ENCODE measurements around the gene INPP5A. TPM values are rescaled to one million over a fixed set of nuclear protein-coding genes. Genes with fewer than 3 reads are reported as not detected.
"Not testable (repeated sequence)": the region's sequence is repeated elsewhere in the genome, so short reads cannot be mapped to it uniquely, and the experiment has no call there.

INPP5A gene
- total and polyA plus RNA-seq, 2 experiments from 2014 or later: 41.2 to 53.6 TPM

DNA sequence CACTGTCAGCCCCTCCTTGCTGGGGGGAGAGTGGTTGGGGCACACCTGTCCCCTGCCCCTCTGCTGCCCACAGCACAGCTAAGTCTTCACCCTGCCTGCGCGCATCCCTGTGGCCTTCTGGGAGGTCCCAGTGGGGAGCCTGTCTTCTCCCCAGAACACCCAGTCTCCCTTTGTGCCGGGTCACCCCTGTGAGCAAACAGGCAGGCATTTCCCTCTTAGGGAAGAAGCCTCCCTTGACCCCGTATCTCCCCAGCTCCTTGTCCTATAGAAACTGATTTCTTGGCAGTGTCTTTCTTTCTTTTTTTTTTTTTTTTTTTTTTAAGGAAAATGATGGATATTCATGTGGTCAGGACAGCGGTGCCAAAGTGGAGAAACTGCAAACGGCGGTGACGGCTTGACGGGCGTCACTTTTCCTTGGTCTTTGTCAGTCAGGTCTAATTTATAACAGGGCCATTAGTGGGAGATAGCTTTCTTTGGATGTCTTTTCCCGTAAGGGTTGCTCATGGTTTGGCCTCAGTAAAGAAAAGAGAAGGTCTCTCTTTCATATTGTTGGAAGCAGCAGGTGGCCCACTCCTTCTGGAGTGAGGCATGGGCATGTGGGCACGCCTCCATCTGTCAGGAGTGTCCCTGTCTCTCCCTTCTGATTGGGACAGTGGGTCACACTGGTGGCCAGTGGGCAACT, 133.1 kb downstream of the INPP5A start:
- Histone ChIP-seq H3K9me3 (ENCODE audit: low read depth) (no peaks in the 10 kb centered on the region), H3K79me2 (no peaks in the 10 kb centered on the region), H3K9me2 (replicated peaks; ENCODE audit: insufficient read depth) (no peaks in the 10 kb centered on the region), H3K27me3 (no peaks in the 10 kb centered on the region), H3K4me1 (ENCODE audit: insufficient read depth) (no peaks in the 10 kb centered on the region), H3K27ac (no peak overlapping the region), H3K4me3 (no peak overlapping the region), H3K36me3 (replicated peaks; ENCODE audit: insufficient read depth, low read depth) (no peaks in the 10 kb centered on the region), H4K20me1 (ENCODE audit: insufficient read depth, poor library complexity, severe bottlenecking) (no peaks in the 10 kb centered on the region), H2AFZ (no peak overlapping the region), H3K4me2 (no peak overlapping the region)
- WGBS (ENCODE audit: low lambda C conversion rate, missing lambda C conversion rate): 98% methylated on average over 11 of the region's 12 CpGs
- no peak for DNase-seq (ENCODE audit: low spot score)
- no peak for TF ChIP-seq EZH2phosphoT487 (IDR thresholded peaks at IDR 0.05; ENCODE audit: low read depth, severe bottlenecking, unreplicated experiment)
- TF ChIP-seq, protein P1, sequence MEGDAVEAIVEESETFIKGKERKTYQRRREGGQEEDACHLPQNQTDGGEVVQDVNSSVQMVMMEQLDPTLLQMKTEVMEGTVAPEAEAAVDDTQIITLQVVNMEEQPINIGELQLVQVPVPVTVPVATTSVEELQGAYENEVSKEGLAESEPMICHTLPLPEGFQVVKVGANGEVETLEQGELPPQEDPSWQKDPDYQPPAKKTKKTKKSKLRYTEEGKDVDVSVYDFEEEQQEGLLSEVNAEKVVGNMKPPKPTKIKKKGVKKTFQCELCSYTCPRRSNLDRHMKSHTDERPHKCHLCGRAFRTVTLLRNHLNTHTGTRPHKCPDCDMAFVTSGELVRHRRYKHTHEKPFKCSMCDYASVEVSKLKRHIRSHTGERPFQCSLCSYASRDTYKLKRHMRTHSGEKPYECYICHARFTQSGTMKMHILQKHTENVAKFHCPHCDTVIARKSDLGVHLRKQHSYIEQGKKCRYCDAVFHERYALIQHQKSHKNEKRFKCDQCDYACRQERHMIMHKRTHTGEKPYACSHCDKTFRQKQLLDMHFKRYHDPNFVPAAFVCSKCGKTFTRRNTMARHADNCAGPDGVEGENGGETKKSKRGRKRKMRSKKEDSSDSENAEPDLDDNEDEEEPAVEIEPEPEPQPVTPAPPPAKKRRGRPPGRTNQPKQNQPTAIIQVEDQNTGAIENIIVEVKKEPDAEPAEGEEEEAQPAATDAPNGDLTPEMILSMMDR (IDR thresholded peaks at IDR 0.05; ENCODE audit: poor library complexity): no peak
- no peak for TF ChIP-seq EZH2 (IDR thresholded peaks at IDR 0.05; ENCODE audit: borderline replicate concordance)

DNA sequence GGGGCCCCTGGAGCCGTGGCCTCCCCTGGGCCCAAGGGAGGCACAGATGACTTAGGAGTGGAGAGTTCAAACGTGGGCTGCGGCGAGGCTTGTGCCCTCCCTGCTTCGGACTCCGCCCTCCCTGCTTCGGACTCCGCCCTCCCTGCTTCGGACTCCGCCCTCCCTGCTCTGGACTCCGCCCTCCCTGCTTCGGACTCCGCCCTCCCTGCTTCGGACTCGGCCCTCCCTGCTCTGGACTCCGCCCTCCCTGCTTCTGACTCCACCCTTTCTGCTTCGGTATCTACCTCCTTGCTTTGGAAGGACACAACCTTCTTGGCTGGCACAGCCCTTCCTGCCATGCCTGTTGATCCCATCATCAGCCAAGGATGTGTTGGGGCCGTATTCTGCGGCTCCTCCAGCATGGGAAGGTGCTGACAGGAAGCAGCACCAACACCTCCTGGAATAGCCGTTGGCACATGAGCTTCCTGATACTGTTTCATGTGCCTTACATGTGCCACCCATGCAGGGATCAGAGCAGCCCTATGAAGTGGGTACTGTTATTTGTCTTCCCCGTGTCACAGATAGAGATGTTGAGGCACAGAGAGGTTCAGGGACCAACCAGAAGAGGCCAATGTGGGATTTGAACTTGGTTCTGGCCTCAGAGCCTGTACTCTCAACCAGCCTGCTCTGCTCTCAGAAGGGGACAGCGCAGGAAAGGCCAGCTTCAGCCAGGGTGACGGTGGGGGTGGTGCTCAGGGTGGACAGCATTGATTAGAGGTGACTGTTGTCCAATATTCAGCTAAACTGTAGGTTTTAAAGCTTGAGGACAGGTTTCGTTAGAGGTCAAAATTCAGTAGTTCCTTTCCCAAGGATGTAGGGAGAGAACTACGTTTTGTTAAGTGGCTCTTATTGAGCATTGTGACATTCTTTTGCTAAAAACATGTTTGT, 133.9 kb downstream of the INPP5A start:
- Histone ChIP-seq H3K36me3 (replicated peaks; ENCODE audit: insufficient read depth, low read depth) (no peaks in the 10 kb centered on the region), H3K4me1 (ENCODE audit: insufficient read depth) (no peaks in the 10 kb centered on the region), H3K9me3 (ENCODE audit: low read depth) (no peaks in the 10 kb centered on the region), H3K9me2 (replicated peaks; ENCODE audit: insufficient read depth) (no peaks in the 10 kb centered on the region), H3K27me3 (no peaks in the 10 kb centered on the region), H3K27ac (no peak overlapping the region), H3K79me2 (no peaks in the 10 kb centered on the region), H3K4me2 (no peak overlapping the region), H3K4me3 (no peak overlapping the region), H4K20me1 (ENCODE audit: insufficient read depth, poor library complexity, severe bottlenecking) (no peaks in the 10 kb centered on the region), H2AFZ (no peak overlapping the region)
- TF ChIP-seq EZH2phosphoT487 (IDR thresholded peaks at IDR 0.05; ENCODE audit: low read depth, severe bottlenecking, unreplicated experiment) (no peak), EZH2 (IDR thresholded peaks at IDR 0.05; ENCODE audit: borderline replicate concordance) (no peak)
- TF ChIP-seq, protein P1 (IDR thresholded peaks at IDR 0.05; ENCODE audit: poor library complexity): no peak
- DNase-seq (ENCODE audit: low spot score): no peak
- 97% methylated on average over 13 of the region's 25 CpGs for WGBS (ENCODE audit: low lambda C conversion rate, missing lambda C conversion rate)

DNA sequence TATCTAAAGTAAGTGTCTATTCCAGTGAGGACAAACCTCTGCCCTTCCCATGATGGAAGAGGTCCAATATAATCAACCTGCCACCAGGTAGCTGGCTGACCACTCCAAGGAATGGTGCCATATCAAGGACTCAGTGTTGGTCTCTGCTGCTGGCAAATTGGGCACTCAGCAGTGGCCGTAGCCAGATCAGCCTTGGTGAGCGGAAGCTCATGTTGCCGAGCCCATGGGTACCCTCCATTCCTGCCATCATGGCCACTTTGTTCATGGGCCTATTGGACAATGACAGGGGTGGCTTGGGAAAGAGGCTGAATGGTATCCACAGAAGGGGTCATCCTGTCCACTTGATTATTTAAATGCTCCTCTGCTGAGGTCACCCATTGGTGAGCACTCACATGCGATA, 136.2 kb downstream of the INPP5A start:
- H3K27ac ChIP-seq; H4K20me1 ChIP-seq (ENCODE audit: insufficient read depth, poor library complexity, severe bottlenecking); H3K79me2 ChIP-seq; DNase-seq (ENCODE audit: low spot score); H3K9me2 ChIP-seq (replicated peaks; ENCODE audit: insufficient read depth); H3K4me2 ChIP-seq; H3K36me3 ChIP-seq (replicated peaks; ENCODE audit: insufficient read depth, low read depth); H3K4me1 ChIP-seq (ENCODE audit: insufficient read depth); H3K9me3 ChIP-seq (ENCODE audit: low read depth); H2AFZ ChIP-seq; H3K4me3 ChIP-seq; H3K27me3 ChIP-seq: not testable (repeated sequence)
- 97% methylated on average over 4 of the region's 4 CpGs for WGBS (ENCODE audit: low lambda C conversion rate, missing lambda C conversion rate)

DNA sequence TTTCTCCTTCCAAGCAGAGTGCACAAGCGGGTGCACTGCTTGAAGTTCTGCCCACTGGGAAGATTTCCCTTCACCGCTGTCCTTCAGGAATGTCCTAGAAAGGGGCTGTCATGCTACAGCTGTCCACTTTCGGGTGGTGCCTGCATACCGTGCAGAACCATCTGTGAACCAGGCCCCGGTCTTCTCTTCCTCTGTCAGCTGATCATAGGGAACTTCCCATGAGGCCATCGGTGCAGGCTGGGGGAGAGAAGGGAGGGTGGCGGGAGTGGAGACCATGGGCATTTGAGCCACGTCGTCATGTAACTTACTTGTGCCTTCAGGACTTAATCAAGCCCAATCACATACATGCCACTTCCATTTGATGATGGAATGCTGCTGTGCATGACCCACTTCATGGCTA, 136.7 kb downstream of the INPP5A start:
- Histone ChIP-seq H4K20me1 (ENCODE audit: insufficient read depth, poor library complexity, severe bottlenecking) (no peaks in the 10 kb centered on the region), H3K4me3 (no peak overlapping the region)
- TF ChIP-seq, protein P1 (IDR thresholded peaks at IDR 0.05; ENCODE audit: poor library complexity): no peak
- no peak for TF ChIP-seq EZH2phosphoT487 (IDR thresholded peaks at IDR 0.05; ENCODE audit: low read depth, severe bottlenecking, unreplicated experiment)
- no peak for TF ChIP-seq EZH2 (IDR thresholded peaks at IDR 0.05; ENCODE audit: borderline replicate concordance)

More for the DNA sequence above, 136.7 kb downstream of the INPP5A start:
- Histone ChIP-seq H3K4me2 (no peak overlapping the region), H2AFZ (no peak overlapping the region), H3K36me3 (replicated peaks; ENCODE audit: insufficient read depth, low read depth) (no peaks in the 10 kb centered on the region), H3K27me3 (no peaks in the 10 kb centered on the region), H3K79me2 (no peaks in the 10 kb centered on the region), H3K9me3 (ENCODE audit: low read depth) (no peaks in the 10 kb centered on the region), H3K4me1 (ENCODE audit: insufficient read depth) (no peaks in the 10 kb centered on the region), H3K9me2 (replicated peaks; ENCODE audit: insufficient read depth) (no peaks in the 10 kb centered on the region), H3K27ac (no peak overlapping the region)
- WGBS (ENCODE audit: low lambda C conversion rate, missing lambda C conversion rate): 95% methylated on average over 9 of the region's 9 CpGs
- DNase-seq (ENCODE audit: low spot score): no peak
